Epithelial cell of esophagus (primary cell): Measurements from ENCODE around the gene TVP23B.
A peak's percentile ranks its signal among the peaks of the same experiment; 100 is the strongest.
"Not testable (repeated sequence)": the region's sequence is repeated elsewhere in the genome, so short reads cannot be mapped to it uniquely, and the experiment has no call there.

Experiments used
- DNase-seq: peaks from one replicate; pipeline ENCODE4 v3.0.0; 2010; ENCODE audit warnings: low read depth
- H3K4me3 ChIP-seq: 2 replicates; pipeline ENCODE4 v1.5.1; 2011; ENCODE audit warnings: mild to moderate bottlenecking, low read length, control low read depth

TVP23B gene

DNA sequence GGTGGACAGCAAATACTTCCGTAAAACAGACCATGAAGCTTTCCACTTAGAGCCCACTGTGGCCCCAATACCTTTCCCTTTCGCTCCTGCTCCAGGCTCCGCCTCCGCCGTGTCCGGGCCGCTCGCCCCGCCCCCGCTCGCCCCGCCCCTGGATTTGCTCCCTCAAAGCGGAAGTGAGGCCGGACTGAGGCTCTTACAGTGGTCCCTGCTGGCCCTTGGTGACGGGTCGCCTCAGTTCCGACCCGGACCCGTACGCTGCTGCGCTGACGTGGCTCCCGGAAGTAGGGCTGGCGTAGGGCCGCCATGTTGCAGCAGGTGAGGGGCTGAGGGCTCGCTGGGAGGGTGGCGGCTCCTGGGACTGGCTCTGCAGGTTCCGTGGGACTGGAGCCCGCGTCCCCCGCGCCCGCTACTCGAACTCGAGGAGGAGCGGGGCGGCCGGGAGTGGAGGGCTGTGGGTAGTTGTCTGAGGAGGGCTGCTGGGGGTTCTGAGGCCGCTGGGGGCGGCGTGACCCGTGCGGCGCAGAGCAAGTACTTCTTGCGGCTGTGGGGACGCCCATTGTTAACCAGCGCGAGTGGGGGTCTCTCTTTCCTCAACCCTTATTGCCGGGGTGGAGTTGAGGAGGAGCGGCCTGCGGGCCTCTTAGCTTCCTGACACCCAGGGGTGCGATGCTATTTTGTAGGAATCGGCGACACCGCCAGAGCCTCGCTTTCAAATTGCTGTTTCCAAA lies at the start of gene TVP23B:
TVP23B (plus strand) TSS at position 193 of the 728 bp plus-strand sequence; CDS start at position 304, 111 bp downstream.
- peak; percentile 87 for DNase-seq

DNA sequence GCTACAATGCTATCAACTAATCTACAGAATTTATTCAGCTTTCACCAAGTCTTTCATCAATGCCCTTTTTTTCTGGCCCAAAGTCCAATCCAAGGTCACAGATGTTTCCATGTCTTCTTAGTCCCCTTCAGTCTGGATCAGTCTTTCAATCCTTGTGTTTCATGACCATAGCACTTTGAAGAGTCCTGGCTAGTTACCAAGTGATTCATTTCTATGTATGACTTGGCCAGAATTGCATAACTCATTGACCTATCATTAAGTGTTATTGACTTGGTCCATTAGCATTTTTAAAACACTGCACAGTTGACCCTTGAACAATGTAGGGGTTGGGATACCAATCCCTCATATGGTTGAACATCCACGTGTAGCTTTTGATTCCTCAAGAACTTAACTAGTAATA lies 48.5 kb upstream of the TVP23B start:
- not testable (repeated sequence) for H3K4me3 ChIP-seq, DNase-seq

More for the DNA sequence above, at the start of gene TVP23B:
- peak within 1 kb of the TSS; percentile 55 for H3K4me3 ChIP-seq

DNA sequence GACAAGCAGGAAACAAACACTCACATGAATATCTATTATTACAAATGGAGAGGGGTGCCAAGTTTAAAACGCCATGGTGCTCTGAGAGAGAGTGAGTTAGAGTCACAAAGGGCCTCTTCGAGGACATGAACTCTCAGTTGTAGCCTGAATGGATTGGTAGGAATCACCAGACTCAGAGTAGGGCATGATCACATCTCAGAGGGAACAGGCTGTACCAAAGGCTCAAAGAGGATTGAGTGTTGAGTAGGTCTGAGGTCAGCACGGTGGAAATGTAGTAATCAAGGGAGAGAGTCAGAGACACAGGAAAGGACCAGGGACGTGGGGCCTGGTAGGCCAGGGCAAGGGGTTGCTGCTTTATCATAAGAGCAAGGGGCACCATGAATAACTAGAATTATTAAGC lies 47.6 kb upstream of the TVP23B start:
- DNase-seq, H3K4me3 ChIP-seq: not testable (repeated sequence)

DNA sequence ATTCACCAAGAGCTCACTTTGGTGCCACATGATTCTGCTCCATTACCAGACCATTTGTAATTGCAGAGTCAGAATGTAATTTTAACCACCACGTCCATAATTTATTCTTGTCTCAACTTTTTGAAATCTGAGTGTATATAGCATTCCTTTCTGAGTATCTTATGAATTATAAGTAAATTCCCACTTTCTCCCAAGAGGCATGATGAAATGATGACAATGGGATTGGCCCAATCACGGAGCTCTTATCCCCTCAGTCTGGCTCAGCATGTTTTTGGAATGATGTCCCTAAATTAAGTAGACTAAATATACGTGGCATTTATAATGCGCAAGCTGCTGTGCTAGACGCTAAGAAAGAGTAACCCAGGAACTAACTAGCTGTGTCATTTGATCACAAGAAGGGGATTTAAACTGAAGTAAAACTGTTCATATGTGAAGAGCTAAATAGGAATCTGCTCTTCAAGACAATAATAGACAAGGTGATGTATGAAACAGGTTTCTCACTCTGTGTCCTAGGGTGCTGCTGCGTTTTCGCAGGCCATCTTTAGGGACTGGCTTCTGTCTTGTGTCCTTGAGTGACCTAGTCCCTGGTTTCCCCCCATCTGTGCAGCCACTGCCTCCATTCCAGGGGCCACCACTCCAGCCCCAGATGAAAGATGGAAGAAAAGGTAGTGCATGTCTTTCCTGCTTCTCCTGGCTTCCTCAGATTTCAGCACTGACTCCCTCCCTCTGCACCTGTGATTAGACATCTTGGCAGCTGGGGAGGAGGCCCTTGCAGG lies 41.2 kb upstream of the TVP23B start:
- not testable (repeated sequence) for DNase-seq, H3K4me3 ChIP-seq

DNA sequence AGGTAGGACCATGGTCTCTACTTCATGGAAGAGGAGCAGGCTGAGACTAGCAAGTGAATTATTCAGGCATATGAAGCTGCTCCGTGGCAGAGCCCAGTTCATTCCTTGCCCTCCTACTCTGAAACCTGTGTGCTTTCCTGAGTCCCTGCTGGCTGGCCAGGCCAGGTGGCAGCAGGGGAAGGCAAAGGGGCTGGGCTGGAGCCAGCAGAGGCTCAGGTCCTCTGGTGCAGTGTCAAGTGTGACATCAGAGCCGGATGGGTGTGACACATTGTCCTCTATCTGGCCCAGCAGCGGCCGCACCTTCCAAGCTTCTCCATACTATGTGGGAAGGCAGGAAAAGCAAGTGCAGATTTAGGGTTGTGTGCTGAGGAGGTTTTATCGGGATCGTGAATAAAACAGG lies 39.8 kb upstream of the TVP23B start:
- not testable (repeated sequence) for H3K4me3 ChIP-seq, DNase-seq

DNA sequence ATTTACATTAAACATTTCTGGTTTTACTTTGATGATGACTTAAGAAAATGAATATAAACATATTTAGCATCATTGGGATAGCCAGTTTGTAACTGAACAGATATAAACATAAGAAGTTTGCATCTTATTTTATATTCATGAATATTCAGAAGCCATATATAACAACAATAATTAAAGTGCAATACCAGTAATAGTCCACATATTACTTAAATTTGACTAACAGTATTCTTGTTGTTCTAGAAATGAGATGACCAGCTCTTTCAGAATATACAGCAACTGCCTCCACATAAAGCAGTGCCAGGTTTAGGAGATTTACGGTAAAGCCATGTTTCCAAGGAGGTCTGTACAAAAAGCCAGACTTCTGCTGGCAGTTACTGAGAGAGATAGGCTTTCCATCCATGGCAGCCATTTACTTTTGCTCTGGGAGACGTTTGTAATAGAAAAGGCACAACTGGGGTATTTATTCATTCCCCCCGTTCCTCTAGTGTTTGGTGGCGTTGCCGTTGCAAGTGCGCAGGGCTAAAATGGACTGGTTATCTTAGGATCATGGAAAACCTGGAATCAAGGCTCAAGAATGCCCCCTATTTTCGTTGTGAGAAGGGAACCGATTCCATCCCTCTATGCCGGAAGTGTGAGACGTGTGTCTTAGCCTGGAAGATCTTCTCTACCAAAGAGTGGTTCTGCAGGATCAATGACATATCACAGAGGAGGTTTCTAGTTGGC lies 37.1 kb upstream of the TVP23B start, which contains the start of gene FBXW10:
FBXW10 (plus strand) TSS at position 356 of the 723 bp plus-strand sequence; CDS start at position 547, 191 bp downstream.
- not testable (repeated sequence) for H3K4me3 ChIP-seq, DNase-seq

DNA sequence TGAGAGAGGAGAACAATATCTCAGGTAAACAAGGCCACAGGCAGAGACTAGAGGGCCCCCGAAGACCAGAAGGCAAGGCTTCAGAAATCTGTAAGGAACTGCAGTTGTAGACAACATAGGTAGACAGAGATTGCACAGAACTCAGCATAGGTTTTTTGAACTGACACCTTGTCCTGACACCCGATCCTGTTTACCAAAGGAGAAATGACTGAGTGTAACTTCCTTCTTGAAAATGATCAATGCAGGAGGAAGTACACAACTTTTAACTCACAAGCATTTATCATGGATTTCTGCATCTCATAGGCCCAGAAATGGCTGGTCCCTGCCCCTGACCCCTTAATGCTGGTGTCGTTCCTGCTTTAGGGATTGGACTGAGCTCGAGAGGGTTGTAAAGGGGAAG lies 36.3 kb upstream of the TVP23B start:
- not testable (repeated sequence) for H3K4me3 ChIP-seq, DNase-seq

DNA sequence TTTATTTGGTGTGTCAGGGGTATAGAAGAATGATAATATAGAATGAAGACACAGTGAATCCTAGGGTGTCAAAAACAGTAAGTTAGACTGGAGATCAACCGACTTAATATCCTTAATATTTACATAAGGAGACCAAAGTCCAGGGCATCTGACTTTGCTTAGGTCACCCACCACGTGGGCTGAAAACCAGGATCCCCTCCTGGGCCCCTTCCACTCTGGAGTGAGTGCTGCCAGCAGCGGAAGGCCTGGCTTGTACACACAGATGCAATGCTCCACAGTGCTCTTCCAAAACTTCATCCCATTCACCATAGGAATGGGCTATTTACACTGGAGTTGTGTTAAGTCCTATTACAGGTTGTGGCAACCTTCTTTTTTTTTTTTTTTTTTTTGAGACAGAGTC lies 34.4 kb upstream of the TVP23B start:
- DNase-seq, H3K4me3 ChIP-seq: not testable (repeated sequence)

DNA sequence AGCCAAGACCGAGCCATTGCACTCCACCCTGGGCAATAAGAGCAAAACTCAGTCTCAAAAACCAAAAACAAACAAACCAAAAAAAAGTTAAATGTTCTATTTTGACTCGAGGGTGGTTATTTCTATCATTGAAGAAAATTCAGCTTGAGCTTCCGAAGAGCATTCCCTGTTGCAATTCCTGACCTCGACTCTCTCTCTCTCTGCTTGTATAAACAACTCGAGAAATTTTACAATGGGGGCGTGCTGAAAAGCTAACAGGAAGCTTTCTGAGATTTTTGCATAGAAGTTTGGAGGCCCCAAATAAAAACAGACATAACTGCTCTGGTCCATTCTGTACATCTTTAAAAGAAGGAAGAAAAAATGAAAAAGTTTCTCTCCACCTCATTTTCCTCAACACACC lies 33.5 kb upstream of the TVP23B start:
- not testable (repeated sequence) for DNase-seq, H3K4me3 ChIP-seq

DNA sequence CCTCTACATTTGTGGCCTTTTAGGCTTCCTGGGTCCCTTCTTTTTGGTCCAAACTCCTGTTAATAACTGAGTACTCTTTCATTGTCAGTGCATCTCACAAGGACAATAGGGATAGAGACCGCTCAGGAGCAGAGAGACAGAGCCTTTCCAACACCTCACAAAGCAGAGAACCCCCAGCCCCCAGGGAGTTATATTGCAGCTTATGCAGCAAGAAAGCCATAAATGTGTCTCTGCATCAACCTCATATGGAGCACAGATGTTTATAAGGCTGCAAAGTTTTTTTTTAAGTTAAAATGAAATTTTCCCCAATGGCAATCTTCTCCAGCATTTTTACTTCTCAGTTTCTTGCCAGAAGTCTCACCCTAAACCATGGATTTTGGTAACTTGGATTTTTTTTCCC lies 30.7 kb upstream of the TVP23B start:
- H3K4me3 ChIP-seq, DNase-seq: not testable (repeated sequence)

DNA sequence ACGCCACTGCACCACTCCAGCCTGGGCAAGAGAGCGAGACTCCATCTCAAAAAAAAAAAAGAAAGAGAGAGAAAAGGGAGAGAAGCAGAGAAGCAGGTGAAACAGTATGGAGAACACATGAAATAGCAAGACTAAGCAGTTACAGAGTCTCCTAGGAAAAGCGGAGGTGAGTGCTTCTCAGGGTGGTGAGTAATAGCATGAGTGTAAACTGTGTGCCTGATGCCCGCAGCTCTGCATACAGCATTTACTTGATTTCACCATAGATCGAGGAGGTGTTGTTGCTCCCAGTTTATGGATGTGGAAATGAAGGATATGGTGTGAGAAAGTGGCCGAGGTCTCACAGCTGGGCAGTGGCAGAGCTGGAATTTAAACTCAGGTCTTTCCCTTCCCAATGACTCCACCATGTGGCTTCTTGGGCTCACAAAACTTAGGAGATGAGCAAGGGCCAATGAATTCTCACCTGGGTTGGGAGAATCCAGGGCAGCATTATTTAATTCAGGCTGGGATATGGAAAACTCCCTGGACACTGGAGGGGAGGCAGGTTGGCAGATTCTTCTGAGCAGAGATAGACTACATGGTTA lies 27.1 kb upstream of the TVP23B start:
- peak; percentile 36 for DNase-seq
- H3K4me3 ChIP-seq = not testable (repeated sequence)

DNA sequence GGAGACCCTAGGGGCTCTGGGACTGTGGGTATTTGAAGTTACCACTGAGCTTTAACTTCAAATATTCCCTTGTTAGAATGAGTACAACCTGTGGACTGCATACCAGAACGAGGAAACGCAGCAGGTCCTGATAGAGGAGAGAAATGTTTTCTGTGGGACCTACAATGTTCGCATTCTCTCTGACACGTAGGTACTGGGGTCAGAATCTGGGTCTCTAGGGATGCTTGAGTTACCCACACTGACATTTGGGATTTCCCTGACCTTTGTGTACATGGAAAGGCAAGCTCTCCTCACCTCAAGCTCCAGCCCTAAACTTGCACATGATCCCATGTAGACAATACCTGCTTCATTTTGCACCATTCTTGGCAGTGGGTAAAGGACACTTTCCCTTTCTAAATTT lies 25.0 kb upstream of the TVP23B start:
- H3K4me3 ChIP-seq, DNase-seq: not testable (repeated sequence)

DNA sequence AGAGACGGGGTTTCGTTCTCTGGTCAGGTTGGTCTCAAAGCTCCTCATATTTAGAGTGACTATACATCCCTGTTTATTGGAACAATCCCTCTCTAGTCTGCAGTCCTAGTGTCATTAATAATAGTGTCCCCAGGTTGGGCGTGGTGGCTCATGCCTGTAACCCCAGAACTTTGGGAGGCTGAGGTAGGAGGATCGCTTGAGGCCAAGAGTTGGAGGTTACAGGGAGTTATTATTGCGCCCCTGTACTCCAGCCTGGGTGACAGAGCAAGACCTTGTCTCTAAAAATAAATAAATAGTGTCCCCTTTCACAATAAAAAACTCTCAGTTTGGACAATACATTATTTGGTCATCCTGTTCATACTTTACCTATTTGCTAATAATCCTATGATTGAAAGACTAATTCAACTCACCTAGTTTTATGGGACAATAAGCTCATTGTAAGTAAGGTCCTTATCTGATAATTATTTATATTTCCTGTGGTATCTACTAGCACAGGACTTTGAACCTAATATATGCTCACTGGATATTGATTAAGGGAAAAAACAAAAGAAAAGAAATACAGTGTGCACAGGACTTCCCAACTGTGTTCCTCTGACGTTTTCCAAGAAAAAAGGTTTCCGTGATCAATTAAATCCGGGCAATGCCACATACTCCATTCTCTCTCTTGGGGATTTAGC lies 23.5 kb upstream of the TVP23B start:
- not testable (repeated sequence) for DNase-seq, H3K4me3 ChIP-seq

DNA sequence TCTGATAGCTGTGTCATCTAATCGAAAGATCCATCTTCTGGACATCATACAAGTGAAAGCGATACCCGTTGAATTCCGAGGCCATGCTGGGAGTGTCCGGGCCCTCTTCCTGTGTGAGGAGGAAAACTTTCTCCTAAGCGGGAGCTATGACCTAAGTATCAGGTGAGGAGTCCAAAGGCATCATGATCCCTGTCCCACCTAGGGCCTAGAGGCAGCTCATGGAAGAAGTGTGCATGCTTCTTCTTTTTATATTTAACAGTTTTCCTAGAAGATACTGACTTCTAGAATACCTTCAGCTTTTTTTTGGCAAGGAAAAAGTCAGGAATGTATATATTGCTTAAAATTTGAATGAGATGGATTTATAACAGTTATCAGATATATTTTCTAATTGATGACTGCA lies 22.6 kb upstream of the TVP23B start:
- H3K4me3 ChIP-seq, DNase-seq: not testable (repeated sequence)

DNA sequence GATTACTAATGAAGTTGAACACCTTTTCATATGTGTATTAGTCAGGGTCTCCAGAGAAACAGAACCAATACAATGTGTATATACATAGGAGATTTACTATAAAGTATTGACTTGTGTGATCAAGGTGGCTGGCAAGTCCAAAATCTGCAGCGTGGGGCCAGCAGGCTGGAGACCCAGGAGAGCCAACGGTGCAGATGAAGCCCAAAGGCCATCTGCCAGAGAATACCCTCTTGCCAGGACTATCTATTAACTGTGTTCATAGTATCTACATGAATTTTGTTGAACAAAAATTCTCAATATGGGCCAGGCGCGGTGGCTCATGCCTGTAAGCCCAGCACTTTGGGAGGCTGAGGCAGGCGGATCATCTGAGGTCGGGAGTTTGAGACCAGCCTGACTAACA lies 20.8 kb upstream of the TVP23B start:
- H3K4me3 ChIP-seq, DNase-seq: not testable (repeated sequence)

DNA sequence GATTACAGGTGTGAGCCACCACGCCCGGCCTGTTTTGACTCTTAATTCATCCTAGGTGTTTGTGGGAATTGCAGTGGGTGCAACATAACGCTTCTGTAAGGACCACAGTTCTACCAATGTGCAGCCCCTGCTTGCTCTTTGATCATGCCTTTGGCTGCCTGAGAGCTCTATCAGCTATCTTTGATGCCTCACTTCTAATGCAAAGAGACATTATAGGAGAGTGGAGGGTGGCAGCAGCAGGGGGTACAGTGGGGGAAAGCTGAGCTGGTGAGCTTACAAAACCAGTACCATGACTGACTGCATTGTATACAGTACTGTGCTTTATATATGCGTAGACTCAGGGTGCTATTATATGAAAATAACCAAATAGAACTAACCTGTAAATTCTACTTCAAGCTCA lies 10.4 kb upstream of the TVP23B start:
- not testable (repeated sequence) for DNase-seq, H3K4me3 ChIP-seq

DNA sequence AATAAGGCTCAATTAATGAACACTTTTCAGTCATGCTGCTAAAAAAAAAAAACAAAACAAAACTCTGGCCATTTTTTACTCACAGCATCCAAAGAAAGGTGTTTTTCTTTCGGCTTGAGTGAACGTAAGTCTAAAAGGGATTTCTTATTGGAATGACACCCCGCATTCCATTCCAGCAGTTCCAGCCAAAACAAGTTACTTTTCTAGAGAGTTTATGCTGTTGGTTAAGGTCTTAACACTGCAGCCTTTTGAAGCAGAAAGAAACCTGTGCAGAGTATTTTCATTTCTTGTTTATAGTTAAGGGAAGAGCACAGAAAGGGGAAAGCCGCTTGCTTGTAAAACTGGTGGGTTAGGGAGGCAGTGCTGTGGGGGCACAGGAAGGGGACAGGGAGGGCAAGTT lies 9.9 kb upstream of the TVP23B start:
- DNase-seq, H3K4me3 ChIP-seq: not testable (repeated sequence)
